Common myeloid progenitor, CD34-positive (primary cell): Measurements from ENCODE around the gene IL36RN.

Experiments used
- CTCF ChIA-PET: fragments of 350-600 bp; sonication (Branson Sonifier 250); formaldehyde crosslinking; loops from one replicate; lab custom pipeline; 2021; ENCODE audit warnings: antibody characterized with exemption; lab: Charles Lee
- POLR2A ChIA-PET: fragments of 350-600 bp; sonication (Branson Sonifier 250); formaldehyde crosslinking; loops from one replicate; lab custom pipeline; 2021; ENCODE audit warnings: antibody characterized with exemption; lab: Charles Lee
- DNase-seq, 3 donors: peaks; one replicate each; pipeline versions ENCODE4 v3.0.0 to v3.0.0-alpha.2; 2013
- H3K27ac ChIP-seq, 2 experiments: 1 replicate in 1 of 2; 2 replicates in 1 of 2; pipeline ENCODE4 v1.7.0; 2013; ENCODE audit warnings: inconsistent platforms in 2 of 2, low read length in 2 of 2, mild to moderate bottlenecking in 2 of 2, low read depth in 1 of 2, moderate library complexity in 1 of 2; ENCODE audit not compliant: severe bottlenecking in 2 of 2, insufficient read depth in 1 of 2, poor library complexity in 1 of 2
- H3K27me3 ChIP-seq, 5 experiments: replicated peaks in 2 of 5; 1 replicate in 3 of 5; 2 replicates in 2 of 5; pipeline versions ENCODE4 v1.6.1 to v1.7.0; 2013; ENCODE audit warnings: low read length in 4 of 5, mild to moderate bottlenecking in 2 of 5, moderate library complexity in 2 of 5, inconsistent platforms in 1 of 5; ENCODE audit not compliant: insufficient read depth in 5 of 5, control insufficient read depth in 4 of 5
- H3K36me3 ChIP-seq, 4 experiments: 1 replicate in 2 of 4; 2 replicates in 2 of 4; pipeline versions ENCODE4 v1.6.1 to v1.7.0; 2013; ENCODE audit warnings: low read length in 3 of 4, control low read depth in 1 of 4, mild to moderate bottlenecking in 1 of 4; ENCODE audit not compliant: control insufficient read depth in 4 of 4, insufficient read depth in 4 of 4
- H3K4me1 ChIP-seq, 4 experiments: 1 replicate in 3 of 4; 2 replicates in 1 of 4; pipeline versions ENCODE4 v1.6.1 to v1.7.1; 2013; ENCODE audit warnings: low read length in 3 of 4, mild to moderate bottlenecking in 3 of 4, control low read depth in 1 of 4, inconsistent platforms in 1 of 4, moderate library complexity in 1 of 4; ENCODE audit not compliant: control insufficient read depth in 4 of 4, insufficient read depth in 4 of 4; ENCODE audit errors: control extremely low read depth in 1 of 4
- H3K4me3 ChIP-seq, 7 experiments: 1 replicate in 4 of 7; 2 replicates in 3 of 7; pipeline versions ENCODE4 v1.5.1 to v1.7.0; 2013; ENCODE audit warnings: mild to moderate bottlenecking in 7 of 7, low read length in 6 of 7, moderate library complexity in 6 of 7, inconsistent platforms in 2 of 7, low read depth in 2 of 7, control low read depth in 1 of 7; ENCODE audit not compliant: insufficient read depth in 4 of 7, control insufficient read depth in 1 of 7; ENCODE audit errors: extremely low read depth in 1 of 7
- H3K9me3 ChIP-seq, 5 experiments: 1 replicate in 4 of 5; 2 replicates in 1 of 5; pipeline versions ENCODE4 v1.6.1 to v1.7.1; 2013; ENCODE audit warnings: low read length in 4 of 5, mild to moderate bottlenecking in 2 of 5, inconsistent platforms in 1 of 5, low read depth in 1 of 5, moderate library complexity in 1 of 5; ENCODE audit not compliant: control insufficient read depth in 4 of 5, insufficient read depth in 2 of 5; ENCODE audit errors: control extremely low read depth in 1 of 5
- WGBS: methylation state at CpG from one replicate; pipeline ENCODE4 v1.1.5; 2013; ENCODE audit not compliant: insufficient coverage; 5-methylcytosine and 5-hydroxymethylcytosine counted together

IL36RN gene

DNA sequence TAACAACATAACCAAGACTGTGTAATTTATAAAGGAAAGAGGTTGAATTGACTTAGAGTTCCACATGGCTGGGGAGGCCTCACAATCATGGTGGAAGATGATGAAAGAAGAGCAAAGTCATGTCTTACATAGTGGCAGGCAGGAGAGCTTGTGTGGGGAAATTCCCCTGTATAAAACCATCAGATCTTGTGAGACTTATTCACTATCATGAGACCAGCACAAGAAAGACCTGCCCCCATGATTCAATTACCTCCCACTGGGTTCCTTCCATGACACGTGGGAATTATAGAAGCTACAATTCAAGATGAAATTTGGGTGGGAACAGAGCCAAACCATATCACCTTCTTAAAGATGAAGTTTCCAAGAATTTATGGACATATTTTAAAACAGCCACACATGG is 2.5 kb upstream of the IL36RN start:
- WGBS: no CpG with 5 or more reads among the region's 1 CpG

DNA sequence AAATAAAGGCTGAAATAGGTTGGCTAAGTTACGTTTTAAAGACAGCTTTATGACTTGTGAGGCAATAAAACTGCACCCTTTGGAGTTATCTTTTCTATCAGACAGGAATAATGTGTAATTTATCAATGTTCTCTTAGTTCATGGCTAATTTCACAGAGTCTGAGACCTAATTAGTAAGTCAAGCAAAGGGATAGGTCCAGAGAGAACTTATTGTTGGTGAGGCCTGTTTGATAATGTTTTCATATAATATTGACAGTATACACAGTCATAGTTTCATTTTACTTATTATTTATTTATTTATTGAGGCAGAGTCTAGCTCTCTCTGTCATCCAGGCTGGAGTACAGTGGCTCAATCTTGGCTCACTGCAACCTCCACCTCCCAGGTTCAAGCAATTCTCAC is 1.9 kb upstream of the IL36RN start:
- no peak for DNase-seq
- no peak overlapping the region for H3K4me3 ChIP-seq
- ChIA-PET POLR2A (no interaction called here), CTCF (no interaction called here)
- WGBS: no CpG with 5 or more reads among the region's 1 CpG
- no peaks in the 10 kb centered on the region for H3K27me3 ChIP-seq
- no peak overlapping the region for H3K27ac ChIP-seq
- H3K36me3 ChIP-seq: no peaks in the 10 kb centered on the region
- H3K4me1 ChIP-seq: no peaks in the 10 kb centered on the region
- H3K9me3 ChIP-seq: peaks cover 0 to 22% (median 8%) of the 10 kb centered on the region in 5 experiments

More for the DNA sequence above, 2.5 kb upstream of the IL36RN start:
- H3K27ac ChIP-seq: no peak overlapping the region
- H3K4me1 ChIP-seq: no peaks in the 10 kb centered on the region
- peaks cover 0 to 22% (median 8%) of the 10 kb centered on the region in 5 experiments for H3K9me3 ChIP-seq
- CTCF ChIA-PET: no interaction called here
- no peaks in the 10 kb centered on the region for H3K27me3 ChIP-seq
- DNase-seq: no peak
- H3K36me3 ChIP-seq: no peaks in the 10 kb centered on the region
- no peak overlapping the region for H3K4me3 ChIP-seq
- POLR2A ChIA-PET: no interaction called here

DNA sequence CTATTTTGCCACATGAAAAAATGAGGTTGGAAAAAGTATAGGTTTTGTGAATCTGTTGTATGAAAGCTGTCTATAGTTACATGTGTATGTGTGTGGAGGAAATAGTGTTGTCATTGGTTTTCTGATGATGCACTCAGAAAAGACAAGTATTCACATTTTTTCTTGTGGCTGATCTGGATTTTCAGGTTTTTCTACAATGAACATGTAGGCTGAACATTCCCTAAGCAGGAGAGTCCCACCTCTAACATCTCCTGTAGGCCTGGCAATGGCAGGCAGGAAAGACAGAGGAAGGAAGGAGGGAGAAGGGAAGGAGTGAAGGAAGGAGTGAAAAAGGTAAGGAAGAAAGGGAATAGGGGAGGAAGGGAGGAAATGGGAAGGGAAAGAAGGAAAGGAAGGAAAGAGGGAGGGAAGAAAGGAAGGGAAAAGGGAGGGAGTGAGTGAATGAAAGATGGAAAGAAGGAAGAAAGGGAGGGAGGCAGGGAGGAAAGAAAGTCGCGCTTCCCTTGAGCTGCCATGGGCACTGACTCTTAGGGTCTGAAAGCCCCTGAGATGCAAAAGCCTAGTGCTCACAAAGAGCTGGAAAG is 495 bp upstream of the IL36RN start:
- CTCF ChIA-PET: interaction anchor here (1.0 to 1.1 kb wide), 2 partner anchors 14 to 31 kb away, joined by 3 to 4 read pairs; no protein-coding TSS in a partner anchor

DNA sequence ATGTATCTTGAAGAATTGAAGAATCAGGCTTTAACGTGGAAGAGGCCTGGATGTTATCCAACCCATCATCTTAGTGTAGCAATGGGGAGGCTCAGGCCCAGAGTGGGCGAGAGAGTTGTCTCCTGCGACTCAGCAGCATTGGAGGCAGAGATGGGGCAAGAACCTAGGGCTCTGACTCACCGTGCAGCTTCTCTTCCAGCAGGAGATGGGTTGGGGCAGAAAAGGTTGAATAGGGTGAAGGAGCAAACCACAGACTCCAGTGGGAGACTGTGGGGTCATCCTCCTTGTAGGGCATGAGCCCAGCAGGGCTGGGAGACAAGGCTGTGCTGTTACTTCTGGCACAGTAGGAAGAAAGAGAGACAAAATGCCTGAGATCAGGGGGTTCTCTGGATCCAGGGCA is 1.4 kb downstream of the IL36RN start:
- ChIA-PET POLR2A (no interaction called here), CTCF (no interaction called here)
- Histone ChIP-seq H3K27ac (no peak overlapping the region), H3K4me1 (no peaks in the 10 kb centered on the region), H3K27me3 (no peaks in the 10 kb centered on the region), H3K4me3 (no peak overlapping the region), H3K9me3 (peaks cover 0 to 9% (median 0%) of the 10 kb centered on the region in 5 experiments), H3K36me3 (no peaks in the 10 kb centered on the region)
- WGBS: 83% methylated on average over 1 of the region's 4 CpGs
- no peak for DNase-seq

More for the DNA sequence above, 495 bp upstream of the IL36RN start:
- no peak for DNase-seq
- 50% methylated on average over 2 of the region's 2 CpGs for WGBS
- no peaks in the 10 kb centered on the region for H3K36me3 ChIP-seq
- POLR2A ChIA-PET: no interaction called here
- no peak overlapping the region for H3K4me3 ChIP-seq
- peaks cover 0 to 22% (median 8%) of the 10 kb centered on the region in 5 experiments for H3K9me3 ChIP-seq
- no peak overlapping the region for H3K27ac ChIP-seq
- H3K27me3 ChIP-seq: no peaks in the 10 kb centered on the region
- H3K4me1 ChIP-seq: no peaks in the 10 kb centered on the region

DNA sequence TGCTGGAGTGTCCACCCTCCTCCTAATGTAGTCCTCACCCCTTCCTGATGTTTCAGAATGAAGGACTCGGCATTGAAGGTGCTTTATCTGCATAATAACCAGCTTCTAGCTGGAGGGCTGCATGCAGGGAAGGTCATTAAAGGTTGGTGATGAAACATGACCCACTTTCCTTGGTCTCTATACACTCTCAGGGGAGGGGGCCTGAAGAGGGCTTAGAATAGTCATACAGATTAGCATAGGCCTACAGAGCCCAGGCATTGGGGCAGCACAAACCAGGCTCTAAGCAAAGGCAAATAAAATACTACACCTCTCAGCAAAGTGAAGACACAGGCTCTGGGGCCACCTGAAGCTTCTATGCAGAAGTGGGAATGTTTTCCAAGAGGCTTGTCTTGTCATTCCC is 1.8 kb downstream of the IL36RN start:
- ChIA-PET CTCF (no interaction called here), POLR2A (no interaction called here)
- H3K36me3 ChIP-seq: no peaks in the 10 kb centered on the region
- no peak overlapping the region for H3K4me3 ChIP-seq
- H3K9me3 ChIP-seq: peaks cover 0 to 9% (median 0%) of the 10 kb centered on the region in 5 experiments
- no peaks in the 10 kb centered on the region for H3K4me1 ChIP-seq
- no peak for DNase-seq
- no peak overlapping the region for H3K27ac ChIP-seq
- H3K27me3 ChIP-seq: no peaks in the 10 kb centered on the region
- 100% methylated on average over 1 of the region's 1 CpG for WGBS

DNA sequence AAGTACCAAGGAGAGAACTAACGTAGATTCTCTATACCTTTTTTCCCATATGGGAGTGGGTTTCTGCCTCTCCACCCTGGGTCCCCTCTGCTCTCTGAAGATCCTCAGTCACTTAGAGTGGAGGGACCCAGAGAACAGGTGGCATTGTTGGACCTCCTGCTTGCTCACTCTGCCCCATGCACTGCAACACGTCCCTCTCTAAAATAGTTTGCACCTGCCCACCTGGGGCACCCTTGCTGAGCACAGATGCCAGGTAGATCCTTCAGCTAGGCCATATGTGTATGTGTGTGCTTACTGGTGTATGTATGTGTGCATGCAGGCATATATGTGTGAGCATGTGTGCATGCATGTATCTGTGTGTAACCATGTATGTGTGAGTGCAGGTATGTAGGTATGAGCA is 2.2 kb downstream of the IL36RN start:
- Histone ChIP-seq H3K27me3 (no peaks in the 10 kb centered on the region), H3K27ac (no peak overlapping the region), H3K4me3 (no peak overlapping the region), H3K4me1 (no peaks in the 10 kb centered on the region), H3K9me3 (peaks cover 0 to 5% (median 0%) of the 10 kb centered on the region in 5 experiments), H3K36me3 (no peaks in the 10 kb centered on the region)
- DNase-seq: no peak
- 100% methylated on average over 1 of the region's 2 CpGs for WGBS
- CTCF ChIA-PET: no interaction called here
- POLR2A ChIA-PET: no interaction called here

DNA sequence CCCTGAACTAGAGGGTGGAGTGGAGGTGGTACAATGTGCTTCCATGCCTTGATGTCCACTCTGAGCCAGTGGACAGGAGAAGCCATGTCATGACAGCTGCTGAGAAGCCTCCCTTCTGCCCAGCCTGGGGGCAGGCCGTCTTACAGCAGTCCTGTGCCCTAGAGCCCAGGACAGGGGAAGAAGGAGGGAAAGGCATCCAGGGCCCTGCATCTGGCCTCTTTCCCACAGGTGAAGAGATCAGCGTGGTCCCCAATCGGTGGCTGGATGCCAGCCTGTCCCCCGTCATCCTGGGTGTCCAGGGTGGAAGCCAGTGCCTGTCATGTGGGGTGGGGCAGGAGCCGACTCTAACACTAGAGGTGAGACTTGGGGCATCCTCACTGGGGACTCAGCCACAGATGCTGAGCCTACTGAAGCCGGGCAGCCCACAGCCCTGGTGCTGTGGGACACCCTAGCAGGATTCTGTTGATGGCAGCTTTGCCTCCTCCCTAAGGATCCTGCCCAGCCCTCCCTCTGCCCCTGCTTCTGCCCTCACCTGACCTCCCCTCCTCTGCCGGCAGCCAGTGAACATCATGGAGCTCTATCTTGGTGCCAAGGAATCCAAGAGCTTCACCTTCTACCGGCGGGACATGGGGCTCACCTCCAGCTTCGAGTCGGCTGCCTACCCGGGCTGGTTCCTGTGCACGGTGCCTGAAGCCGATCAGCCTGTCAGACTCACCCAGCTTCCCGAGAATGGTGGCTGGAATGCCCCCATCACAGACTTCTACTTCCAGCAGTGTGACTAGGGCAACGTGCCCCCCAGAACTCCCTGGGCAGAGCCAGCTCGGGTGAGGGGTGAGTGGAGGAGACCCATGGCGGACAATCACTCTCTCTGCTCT is 3.1 kb downstream of the IL36RN start:
- peaks cover 0 to 4% (median 0%) of the 10 kb centered on the region in 5 experiments for H3K9me3 ChIP-seq
- ChIA-PET CTCF (no interaction called here), POLR2A (no interaction called here)
- 98% methylated on average over 17 of the region's 18 CpGs for WGBS
- H3K4me3 ChIP-seq: no peak overlapping the region
- H3K27me3 ChIP-seq: no peaks in the 10 kb centered on the region
- H3K4me1 ChIP-seq: no peaks in the 10 kb centered on the region
- no peak for DNase-seq
- no peak overlapping the region for H3K27ac ChIP-seq
- no peaks in the 10 kb centered on the region for H3K36me3 ChIP-seq
